Brain microvascular endothelial cell (primary cell): Measurements from ENCODE around the gene SYNDIG1L.

Source experiments
- DNase-seq: peaks from one replicate; pipeline ENCODE4 v3.0.0-alpha.2; 2020
- H3K27ac ChIP-seq: fragments of 250-450 bp; sonication (Bioruptor Pico); 2 replicates; pipeline ENCODE4 v1.5.1; 2020; ENCODE audit warnings: mild to moderate bottlenecking, moderate library complexity
- H3K27me3 ChIP-seq: fragments of 250-450 bp; sonication (Bioruptor Pico); replicated peaks from 2 replicates; pipeline ENCODE4 v1.5.1; 2020; ENCODE audit warnings: mild to moderate bottlenecking
- H3K36me3 ChIP-seq: fragments of 250-450 bp; sonication (Bioruptor Pico); replicated peaks from 2 replicates; pipeline ENCODE4 v1.5.1; 2020; ENCODE audit warnings: mild to moderate bottlenecking
- H3K4me3 ChIP-seq: 2 replicates; pipeline ENCODE4 v1.5.1; 2011; ENCODE audit warnings: low read depth, mild to moderate bottlenecking, control low read depth, low read length, moderate library complexity
- in situ Hi-C: cut with HindIII; loops from 2 replicates; pipeline ENCODE4 v1.10.0; 2017; ENCODE audit warnings: low sequenced_read_pairs, low pct_ligation_motif_present
- TF ChIP-seq, protein P1 (sequence below): IDR thresholded peaks from 2 replicates; pipeline ENCODE4 v1.5.1; 2011; ENCODE audit warnings: low read depth, mild to moderate bottlenecking, moderate library complexity, low read length, control low read depth, inconsistent platforms; ENCODE audit errors: missing control alignments

Gene SYNDIG1L

GRCh38 chr14:74441113-74441512, 15.1 kb upstream of the SYNDIG1L start:
- in situ Hi-C loops, result no loop called here
- Histone ChIP-seq H3K27ac (no peak overlapping the region), H3K36me3 (no peaks in the 10 kb centered on the region), H3K27me3 (no peaks in the 10 kb centered on the region), H3K4me3 (no peak overlapping the region)
- TF ChIP-seq, protein P1, sequence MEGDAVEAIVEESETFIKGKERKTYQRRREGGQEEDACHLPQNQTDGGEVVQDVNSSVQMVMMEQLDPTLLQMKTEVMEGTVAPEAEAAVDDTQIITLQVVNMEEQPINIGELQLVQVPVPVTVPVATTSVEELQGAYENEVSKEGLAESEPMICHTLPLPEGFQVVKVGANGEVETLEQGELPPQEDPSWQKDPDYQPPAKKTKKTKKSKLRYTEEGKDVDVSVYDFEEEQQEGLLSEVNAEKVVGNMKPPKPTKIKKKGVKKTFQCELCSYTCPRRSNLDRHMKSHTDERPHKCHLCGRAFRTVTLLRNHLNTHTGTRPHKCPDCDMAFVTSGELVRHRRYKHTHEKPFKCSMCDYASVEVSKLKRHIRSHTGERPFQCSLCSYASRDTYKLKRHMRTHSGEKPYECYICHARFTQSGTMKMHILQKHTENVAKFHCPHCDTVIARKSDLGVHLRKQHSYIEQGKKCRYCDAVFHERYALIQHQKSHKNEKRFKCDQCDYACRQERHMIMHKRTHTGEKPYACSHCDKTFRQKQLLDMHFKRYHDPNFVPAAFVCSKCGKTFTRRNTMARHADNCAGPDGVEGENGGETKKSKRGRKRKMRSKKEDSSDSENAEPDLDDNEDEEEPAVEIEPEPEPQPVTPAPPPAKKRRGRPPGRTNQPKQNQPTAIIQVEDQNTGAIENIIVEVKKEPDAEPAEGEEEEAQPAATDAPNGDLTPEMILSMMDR, result no peak
- no peak for DNase-seq

GRCh38 chr14:74438351-74438915, 12.4 kb upstream of the SYNDIG1L start:
- no peaks in the 10 kb centered on the region for H3K27me3 ChIP-seq
- TF ChIP-seq, protein P1, result no peak
- H3K4me3 ChIP-seq, result no peak overlapping the region
- DNase-seq, result no peak
- no peak overlapping the region for H3K27ac ChIP-seq
- in situ Hi-C loops, result no loop called here
- no peaks in the 10 kb centered on the region for H3K36me3 ChIP-seq

DNA sequence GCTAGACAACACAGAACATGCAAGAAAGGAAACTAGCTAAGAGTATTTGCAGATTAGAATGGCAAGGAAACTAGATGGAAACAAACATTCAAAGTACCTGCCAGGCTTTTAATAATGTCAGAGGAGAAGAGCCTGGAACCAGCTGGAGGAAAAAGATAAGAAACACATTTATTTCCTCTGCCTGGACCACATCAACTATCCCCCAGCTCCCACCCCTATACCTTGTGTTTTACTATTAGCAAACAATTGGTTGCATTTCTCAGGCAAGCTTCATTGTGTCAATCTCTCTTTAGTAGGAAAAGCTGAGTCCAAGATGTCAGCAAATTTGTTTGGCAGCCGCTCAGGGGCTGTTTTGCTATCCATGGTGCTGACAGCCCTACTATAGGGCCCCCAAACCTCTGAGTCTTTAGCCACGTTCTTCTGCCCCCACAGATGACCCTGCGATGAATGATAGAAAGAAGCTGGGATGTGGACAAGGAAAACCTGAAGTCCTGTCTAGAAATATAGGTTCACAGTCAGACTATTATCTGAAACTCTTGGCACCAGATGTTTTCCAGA, 11.6 kb upstream of the SYNDIG1L start:
- H3K4me3 ChIP-seq, result no peak overlapping the region
- H3K27me3 ChIP-seq, result no peaks in the 10 kb centered on the region
- no peak for DNase-seq
- H3K36me3 ChIP-seq, result no peaks in the 10 kb centered on the region
- in situ Hi-C loops, result no loop called here
- TF ChIP-seq, protein P1, result no peak
- no peak overlapping the region for H3K27ac ChIP-seq

GRCh38 chr14:74434294-74434693, 8.3 kb upstream of the SYNDIG1L start:
- DNase-seq, result no peak

DNA sequence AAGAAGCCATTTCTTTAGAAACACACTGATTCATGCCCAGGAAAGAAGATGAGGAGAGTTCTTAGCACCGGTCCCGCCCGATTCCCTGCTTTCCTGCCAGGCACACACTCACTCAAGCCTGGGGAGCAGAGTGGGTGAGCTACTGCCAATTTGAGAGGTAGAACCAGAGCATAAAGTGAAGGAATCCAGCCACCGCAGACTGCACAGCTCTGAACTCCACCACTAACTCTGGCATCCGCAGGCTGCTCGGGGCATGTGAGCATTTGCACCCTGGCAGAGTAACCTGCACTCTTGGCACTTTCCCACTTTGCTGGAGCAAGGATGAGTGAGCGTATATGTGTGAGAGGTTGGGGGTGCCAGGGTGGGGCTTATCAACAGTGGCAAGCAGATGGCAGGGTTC, 4.0 kb upstream of the SYNDIG1L start:
- no peak overlapping the region for H3K4me3 ChIP-seq
- no peaks in the 10 kb centered on the region for H3K36me3 ChIP-seq
- H3K27me3 ChIP-seq, result peaks cover 16% of the 10 kb centered on the region
- H3K27ac ChIP-seq, result no peak overlapping the region
- TF ChIP-seq, protein P1, result no peak
- in situ Hi-C loops, result no loop called here
- DNase-seq, result no peak

More at GRCh38 chr14:74434294-74434693, 8.3 kb upstream of the SYNDIG1L start:
- H3K36me3 ChIP-seq, result no peaks in the 10 kb centered on the region
- no peak overlapping the region for H3K27ac ChIP-seq
- in situ Hi-C loops, result no loop called here
- TF ChIP-seq, protein P1, result no peak
- no peaks in the 10 kb centered on the region for H3K27me3 ChIP-seq
- no peak overlapping the region for H3K4me3 ChIP-seq

DNA sequence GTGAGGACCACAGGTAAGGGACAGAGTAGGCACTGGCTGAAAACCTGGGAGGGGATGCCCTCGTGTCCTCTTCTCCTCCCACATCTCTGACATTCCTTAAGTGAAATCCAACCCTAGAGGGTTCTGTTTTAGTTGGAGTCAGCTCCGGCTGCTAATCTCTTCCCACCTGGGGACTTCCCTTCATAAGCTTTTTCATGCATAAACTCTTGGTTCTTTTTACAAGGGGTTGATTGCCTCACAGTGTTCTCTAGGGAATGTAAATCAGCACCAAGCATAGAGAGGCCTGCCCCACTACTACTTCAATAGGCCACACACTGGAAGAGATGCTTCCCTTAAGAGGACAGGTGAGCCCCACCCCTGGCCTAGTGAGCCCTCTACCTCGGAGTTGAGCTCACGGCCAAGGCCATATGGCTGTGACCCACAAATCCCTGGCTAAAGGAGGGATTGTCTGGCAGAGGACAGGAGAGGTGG, 3.2 kb upstream of the SYNDIG1L start:
- Histone ChIP-seq H3K27ac (no peak overlapping the region), H3K27me3 (peaks cover 20% of the 10 kb centered on the region), H3K4me3 (no peak overlapping the region), H3K36me3 (no peaks in the 10 kb centered on the region)
- in situ Hi-C loops, result no loop called here
- TF ChIP-seq, protein P1, result no peak
- DNase-seq, result no peak
